GM21367 (cell line): ENCODE data around the gene DLGAP1.

Experiments
- ATAC-seq: cut with Tn5 transposase; IDR thresholded peaks from one replicate; pipeline ENCODE4 v1.9.1; 2021; ENCODE audit not compliant: unreplicated experiment

Gene DLGAP1

DNA sequence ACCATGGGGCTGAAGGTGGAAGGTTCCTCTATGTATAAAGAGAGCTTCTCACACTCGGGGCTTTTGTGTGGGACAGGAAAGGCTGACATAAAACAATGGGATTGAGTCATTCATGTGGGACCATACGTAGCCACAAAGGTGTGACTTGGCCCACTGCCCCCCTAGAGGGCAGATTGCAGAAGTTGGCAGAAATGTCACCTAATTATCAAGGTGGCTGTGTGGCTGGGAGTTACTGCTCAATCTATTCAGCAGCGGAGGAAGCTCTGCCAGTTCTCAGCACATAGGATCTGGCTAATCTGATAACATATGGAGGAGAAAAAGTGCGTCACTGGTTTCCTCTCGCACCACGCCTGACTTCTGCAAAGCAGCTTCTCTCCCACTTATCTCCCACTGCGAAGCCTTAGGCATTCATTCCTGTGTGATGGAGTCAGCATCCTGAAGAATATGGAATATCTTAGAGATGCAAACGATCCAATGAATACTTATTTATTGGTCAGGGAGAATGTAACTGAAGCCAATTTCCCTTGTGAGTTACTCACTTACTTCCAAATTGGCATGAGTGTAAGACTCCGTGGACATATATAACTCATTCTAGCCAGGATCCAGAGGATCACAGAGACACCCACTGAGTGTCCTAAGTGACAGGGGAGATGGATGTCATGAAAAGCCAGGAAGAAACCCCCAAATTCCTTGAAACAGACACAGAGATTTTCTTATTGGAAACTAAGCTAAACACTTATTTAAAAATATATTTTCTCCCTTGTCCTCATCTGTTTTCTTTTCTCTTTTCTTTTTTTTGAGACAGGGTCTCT is 660.4 kb downstream of the DLGAP1 start:
- ATAC-seq, result no peak

DNA sequence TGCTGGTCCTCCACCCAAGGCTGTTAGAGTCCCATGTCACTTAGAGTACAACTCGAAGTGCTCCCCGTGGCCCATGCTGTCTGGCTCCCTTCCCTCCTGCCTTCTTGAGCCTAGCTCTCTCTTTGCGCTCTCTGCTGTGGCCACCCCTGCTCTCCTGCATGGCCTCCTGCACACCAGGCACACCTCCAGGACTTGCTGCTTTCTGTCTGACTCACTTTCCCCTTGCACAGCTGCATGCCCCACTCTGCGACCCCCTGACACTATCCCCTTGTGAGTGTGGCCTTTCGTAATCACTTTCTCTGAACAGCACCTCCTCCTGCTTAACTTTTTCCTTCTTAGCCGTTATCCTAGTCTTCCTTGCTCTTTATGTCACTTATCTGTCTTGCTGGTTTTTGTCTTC is 661.6 kb downstream of the DLGAP1 start:
- ATAC-seq, result no peak

DNA sequence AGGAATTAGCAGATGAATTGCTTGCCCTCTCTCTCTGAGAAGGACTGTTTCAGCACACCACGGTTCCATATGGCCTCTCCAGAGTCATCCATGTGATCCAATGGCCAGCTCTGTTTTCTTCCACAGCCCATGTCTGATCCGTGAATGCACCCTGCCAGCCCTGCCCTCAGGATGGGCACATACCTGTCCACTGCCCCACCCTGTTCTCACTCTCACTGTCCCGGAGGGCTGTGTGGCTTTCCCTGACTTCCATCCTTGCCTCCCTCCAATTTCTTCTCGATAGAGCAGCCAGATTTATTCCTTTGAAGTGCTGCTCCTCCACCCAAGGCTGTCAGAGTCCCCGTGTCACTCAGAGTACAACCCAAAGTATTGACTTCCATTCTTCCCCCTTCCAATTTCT is 662.0 kb downstream of the DLGAP1 start:
- ATAC-seq, result no peak

DNA sequence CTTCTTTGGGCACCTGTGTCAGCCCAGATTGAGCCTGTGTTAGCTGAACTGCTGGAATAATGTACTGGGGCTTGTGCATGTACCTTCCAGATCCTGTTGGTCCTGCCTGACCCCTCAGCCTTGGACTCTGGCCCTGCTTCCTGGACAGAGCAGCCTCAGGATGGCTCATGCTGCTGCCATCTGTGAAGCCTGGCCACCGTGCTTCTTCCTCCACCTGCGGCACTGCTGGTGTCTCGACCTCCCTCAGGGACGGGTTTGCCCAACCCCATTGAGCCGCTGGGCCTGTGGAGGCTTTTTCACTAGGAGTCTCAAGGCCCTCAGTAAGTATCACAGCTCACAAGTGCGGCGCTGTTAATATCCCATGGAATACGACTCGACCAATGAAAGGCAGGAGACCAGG is 662.4 kb downstream of the DLGAP1 start:
- ATAC-seq, result no peak

DNA sequence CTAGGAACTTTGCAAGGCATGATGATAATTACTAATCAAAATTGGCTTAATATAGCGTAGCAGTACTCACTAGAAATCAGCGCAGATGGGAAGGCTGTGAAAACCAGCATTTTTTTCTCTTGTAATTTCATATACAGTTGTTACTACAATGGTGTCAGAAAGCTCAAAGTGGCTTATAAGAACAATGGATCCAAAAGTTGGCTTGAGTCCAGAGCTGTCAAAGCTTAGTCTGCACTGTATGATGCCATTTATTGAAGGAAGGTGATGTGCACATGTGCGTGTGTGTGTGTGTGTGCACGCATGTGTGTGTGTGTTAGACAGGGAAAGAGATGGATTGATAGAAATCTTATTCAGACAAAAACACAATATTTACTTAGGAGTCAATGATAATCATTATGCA is 663.9 kb downstream of the DLGAP1 start:
- ATAC-seq, result no peak

DNA sequence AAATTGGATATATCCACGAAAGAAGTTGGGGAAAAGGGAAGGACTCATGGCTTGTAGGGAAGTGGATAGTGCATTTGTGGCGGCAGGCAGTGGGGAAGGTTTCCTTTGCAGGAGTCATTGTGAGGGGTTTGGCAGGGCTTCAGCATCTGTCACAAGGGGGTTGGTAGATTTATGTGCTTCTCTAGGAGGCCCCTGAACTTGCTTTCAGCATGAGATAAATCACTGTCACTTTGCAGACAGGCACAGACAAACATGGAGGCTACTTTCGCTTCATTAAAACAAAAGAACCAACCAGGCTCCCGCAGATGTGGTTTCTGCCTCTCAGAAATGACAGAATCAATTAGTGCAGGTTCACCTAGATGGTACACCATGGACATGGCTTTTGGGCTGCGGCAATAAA is 664.4 kb downstream of the DLGAP1 start:
- no peak for ATAC-seq

DNA sequence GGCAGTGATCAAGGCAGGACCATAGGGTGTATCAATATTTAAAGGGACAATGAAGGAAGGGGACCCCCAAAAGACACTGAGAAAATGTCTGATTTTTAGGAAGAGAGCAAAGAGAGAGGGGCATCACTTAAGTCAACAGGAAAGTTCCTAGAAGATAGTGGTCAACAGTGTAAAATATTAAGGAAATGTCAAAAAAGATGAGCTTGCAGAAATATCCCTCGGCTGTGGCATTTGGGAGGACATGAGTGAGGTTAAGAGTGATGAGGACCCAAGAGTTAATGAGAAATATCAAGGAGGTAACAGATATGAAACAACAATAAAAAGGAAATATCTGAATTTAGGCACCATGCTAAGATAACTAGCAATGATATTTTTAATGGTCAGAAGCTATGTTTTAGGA is 665.6 kb downstream of the DLGAP1 start:
- ATAC-seq, result no peak

DNA sequence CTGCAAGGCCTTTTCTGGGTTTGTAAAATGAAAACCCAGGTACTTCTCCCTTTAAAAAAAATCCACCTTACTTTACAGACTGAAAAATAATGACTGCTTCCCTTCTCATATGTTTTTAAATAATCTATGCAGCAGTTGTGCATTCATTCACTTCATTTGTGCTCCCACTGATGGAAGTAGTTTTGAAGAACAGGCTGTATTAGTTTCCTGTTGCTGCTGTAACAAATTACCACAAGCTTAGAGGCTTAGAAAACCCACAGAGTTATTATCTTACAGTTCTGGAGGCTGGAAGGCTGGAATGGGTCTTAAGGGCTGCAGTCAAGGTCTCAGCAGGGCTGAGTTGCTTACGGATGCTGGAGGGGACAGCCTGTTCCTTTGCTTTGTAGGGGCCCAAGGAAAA is 670.2 kb downstream of the DLGAP1 start:
- no peak for ATAC-seq

DNA sequence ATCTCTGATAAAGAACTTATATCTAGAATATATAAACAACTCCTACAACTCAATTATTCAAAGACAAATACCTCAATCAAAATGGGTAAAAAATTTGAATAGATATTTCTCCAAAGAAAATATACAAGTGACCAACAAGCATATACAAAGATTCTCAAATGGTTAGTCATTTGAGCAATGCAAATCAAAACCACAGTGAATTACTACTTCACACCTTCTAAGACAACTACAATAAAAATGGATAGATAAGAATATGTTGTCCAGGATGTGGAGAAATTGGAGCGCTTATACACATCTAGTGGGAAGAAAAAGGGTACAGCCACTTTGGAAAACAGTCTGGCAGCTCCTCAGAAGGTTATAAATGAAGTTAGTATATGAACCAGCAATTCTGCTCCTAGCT is 672.2 kb downstream of the DLGAP1 start:
- ATAC-seq, result no peak

DNA sequence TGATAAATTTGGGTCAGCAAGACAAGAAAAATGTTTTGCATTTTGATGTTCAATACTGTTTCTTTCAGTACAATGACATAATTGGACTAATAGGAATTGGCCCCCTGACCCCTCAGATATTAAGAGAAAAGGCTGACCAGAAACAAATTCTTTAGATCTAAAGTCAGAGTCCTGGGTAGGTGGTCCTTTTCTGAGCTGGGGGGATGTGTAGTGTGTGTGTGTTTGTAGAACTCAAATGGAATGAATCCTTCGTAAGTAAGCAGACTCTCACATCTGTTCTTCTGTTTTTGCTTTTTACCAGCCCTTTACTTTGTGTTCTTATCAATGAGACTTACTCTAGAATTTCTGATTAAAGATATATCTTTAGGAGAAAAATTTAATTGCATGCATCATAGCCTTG is 677.4 kb downstream of the DLGAP1 start:
- ATAC-seq, result no peak

DNA sequence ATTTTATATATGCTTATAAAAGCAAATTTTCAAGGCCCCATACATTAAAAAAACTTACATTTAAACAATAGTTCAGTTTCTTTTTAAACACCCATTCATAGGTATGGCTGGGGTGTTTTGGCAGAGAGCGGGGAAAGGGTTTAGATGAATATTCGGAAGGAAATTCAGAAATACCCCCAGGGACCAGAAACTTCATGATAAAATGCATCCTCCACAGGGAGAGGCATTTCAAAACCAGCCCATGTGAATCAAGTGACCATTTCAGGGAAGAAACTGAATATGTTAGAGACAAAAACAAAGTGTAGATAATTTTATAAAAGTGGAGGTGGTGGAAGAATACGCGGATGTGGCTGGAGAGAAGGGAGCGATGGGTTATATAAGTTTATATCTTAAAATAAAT is 678.0 kb downstream of the DLGAP1 start:
- no peak for ATAC-seq

DNA sequence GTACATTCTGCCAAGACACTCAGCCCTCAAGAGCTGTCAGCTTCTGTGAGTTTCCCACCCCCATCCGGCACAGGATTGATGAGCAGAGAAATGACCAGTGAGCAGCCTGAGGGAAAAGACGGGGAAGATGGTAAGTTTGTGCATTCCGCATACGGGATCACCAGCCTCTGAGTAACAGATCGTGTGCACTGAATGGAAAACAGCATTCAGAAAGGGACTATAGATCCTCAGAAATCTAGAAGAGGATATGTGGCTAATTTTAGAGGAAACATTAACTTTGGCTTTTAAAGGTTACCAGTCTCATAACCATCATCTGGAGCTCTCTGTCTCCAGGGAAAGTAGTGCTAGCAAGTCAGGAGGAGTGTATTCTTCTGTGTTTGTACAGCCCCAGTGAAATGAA is 679.1 kb downstream of the DLGAP1 start:
- no peak for ATAC-seq

DNA sequence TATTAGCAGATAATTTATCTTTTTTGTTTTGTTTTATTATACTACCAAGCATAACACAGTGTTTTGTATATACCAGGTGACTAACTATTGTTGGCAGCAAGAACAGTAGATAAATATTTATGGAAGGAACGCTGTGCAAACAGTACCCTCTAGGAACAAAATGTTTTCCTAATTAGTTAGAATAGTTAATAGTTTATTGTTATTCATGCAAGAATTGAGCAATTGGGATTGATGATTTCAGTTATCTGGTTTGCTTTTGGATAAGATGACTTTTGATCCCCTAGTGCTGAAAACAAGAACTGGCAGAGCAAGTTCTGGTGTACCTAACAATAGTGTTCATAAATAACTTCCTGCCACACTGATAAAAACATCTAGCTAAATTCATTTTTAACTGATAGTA is 681.8 kb downstream of the DLGAP1 start:
- ATAC-seq, result no peak

DNA sequence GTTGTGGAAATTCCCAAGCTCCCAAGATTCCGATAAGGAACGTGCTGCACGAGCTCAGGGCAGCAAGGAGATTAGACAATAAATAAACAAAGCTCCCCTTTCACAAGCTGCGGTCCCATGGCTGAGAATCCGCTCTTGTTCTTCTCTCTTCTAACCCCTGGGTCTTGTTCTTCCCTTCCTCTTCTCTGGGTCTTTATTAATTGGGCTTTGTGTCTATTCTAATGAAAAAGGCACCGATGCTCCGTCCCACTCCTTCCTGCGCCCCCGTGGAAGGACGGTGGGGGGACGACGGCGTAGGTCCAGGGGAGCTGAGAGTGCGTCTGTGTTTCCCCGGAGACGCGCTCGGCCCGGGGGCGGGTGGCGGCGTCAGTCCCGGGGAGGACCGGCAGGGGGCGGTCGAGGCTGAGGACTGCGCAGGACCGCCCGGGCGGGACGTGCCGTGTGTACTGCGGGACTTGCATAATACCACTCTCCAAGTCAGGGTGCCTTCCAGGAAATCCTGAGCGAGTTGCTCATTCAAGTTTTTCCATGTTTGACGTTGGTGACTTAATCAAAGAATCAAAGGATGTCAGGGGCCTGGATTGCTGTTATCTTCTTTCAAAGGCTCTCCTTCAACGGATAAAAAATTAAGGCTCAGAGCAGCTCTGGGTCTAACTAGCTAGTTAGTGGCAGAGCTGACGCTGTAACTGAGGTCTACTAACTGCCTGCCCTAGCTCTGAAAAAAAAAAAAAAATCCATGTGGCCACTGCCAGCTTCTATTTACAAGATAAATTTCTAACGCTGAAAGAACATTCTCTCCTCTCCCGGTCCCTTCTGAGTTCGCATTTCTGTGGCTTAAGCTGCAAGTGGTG is 683.8 kb downstream of the DLGAP1 start:
- peak; percentile 98 for ATAC-seq

DNA sequence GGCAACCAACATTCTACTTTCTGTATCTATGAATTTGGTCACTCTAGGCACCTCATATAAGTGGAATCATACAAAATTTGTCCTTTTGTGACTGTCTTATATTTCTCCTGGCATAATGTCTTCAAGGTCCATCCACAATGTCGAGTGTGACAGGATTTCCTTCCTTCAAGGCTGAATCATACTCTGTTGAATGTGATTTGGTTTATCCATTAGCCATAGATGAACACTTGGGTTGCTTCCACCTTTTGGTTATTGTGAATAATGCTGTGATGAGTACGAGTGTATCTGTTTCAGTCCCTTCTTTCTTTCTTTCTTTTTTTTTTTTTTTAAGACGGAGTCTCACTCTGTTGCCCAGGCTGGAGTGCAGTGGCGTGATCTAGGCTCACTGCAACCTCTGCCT is 693.8 kb downstream of the DLGAP1 start:
- ATAC-seq, result no peak

DNA sequence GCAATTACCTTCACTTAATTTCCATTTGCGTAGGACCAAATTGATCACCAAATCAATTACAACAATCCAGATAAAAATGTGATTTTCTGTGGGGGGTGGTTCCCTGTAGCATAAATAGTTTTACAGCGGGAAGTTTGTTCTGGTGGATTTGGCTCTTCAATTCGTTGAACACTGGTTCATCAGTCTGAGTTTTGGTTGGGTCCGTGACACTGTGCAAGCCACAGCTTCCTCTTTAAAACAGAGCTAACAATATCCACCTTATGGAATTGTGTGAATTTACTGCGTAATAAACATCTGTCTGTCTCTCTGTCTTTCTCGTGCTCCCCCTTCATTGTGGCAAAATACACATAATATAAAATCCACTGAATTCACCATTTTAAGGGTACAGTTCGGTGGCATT is 694.4 kb downstream of the DLGAP1 start:
- ATAC-seq, result no peak

DNA sequence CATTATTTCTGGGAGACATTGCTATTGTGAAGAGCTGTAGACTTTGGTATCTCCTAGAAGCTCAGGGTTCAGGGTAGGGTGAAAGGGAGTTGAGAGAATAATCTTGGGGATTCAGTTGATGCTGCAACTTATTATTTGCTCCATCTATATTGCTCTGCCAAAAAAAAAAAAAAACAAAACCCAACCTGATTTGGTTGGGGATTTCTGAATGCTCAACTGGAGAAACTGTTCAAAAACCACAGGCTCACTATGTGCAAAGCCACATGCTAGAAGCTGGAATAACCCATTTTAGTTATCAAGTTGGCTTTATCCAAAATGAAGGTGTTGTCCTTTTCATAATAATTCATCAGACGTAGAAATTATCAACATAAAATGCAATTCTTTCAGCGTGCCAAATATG is 696.0 kb downstream of the DLGAP1 start:
- ATAC-seq, result no peak

DNA sequence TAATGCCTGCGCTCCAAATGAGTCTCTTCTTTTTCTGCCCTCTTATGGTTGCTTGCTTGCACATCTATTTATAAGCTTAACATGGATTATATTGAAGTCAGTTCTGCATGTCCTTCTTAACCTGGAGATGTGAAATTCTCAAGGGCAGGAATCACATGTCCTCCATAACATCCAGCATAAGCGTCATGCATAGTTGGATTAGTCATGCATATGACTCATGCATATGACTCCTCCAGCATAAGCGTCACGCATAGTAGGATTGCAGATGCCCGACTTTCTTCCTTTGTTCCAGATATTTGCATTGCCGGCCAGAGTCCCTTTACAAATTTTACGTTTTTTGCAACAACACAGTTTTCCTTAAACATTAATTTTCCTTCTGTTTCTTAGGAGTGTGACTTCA is 696.6 kb downstream of the DLGAP1 start:
- ATAC-seq, result no peak

DNA sequence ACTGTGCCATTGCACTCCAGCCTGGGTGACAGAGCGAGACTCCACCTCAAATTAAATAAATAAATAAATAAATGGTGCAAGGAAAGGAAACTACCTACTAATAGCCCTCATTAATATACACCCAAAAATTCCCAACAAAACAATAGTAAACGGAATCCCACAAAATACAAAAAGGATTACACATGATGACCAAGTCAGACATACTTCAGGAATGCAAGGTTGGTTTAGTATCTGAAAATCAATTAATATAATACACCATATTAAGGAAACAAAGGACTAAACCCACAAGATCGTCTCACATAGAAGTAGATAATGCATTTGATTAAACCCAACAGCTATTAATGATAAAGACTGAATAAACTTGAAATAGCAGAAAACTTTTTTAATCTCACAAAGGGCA is 697.7 kb downstream of the DLGAP1 start:
- no peak for ATAC-seq

DNA sequence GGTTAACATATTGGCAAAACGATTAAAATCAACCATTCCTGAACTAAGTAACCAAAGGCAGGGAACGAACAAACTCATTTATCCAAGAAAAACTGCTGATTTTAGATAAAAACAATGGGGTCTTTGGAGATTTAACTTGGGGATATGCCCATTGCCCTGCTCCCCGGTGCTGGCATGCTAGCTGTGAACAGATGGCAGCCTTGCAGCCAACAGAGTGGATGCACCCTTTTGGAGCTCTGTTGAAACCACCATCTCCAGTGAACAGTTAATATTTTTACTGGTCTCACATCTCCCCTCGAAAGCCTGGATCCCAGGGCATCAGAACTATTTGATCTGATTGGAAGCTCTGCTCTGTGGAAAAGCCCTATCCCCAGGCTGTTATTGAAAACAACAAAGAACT is 702.0 kb downstream of the DLGAP1 start:
- ATAC-seq, result no peak

DNA sequence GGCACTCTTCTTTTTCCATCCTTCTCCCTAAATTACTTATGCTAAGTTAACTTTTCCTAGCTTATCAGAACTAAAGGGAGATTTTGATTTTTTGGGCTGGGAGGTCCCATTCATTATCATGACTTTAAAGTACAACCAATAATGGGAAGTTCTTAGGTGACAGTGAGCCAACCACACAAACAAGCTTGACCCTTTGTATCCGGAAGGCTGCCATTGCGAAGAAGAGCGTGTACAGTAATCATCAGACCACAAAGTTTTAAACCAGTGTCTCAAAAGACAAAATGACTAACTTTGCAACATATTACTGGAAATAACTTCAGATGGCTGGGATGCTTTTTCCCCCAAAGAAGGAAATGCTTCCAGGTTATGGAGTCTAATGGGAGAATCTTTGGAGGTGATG is 707.0 kb downstream of the DLGAP1 start:
- no peak for ATAC-seq

DNA sequence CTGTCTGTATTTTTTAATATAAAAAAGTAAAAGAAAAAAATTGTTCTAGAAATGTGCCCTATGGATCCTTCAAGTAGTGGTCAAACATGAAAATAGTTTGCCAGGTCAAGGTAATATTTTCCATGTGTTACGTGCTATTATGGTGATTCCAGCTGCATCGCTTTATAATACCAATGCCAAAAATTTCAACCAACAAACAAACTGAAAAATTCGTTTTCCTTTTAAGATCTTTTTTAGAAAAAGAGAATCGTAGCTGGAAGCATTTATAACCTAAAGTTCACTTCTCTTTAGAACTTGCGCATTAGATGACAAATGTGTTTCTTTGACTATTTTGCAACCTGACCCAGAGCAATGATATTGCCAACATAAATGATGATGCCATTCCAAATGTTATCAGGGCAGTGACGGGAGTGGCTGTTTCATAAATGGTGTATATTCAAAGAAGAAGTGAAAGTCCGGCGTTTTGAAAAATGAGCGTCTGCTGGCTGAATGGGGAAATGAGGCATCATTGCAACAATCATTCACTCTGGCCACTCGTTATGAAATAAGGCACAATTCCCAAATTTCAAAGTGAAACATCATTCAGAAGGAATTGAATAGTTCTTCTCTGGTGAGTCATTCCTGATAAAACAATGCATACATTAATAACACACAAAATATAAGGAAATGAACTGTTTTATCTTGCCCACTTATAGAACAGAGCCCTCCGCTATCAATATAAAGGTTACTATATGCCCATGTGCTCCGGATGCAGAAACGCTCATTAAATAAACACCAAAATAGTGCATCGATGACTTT is 707.7 kb downstream of the DLGAP1 start:
- no peak for ATAC-seq
